NOMO-1 treated with dmso at 0.1 percent for 144 hours (cell line): Measurements from ENCODE around the gene IL17D.
"Not testable (repeated sequence)": the region's sequence is repeated elsewhere in the genome, so short reads cannot be mapped to it uniquely, and the experiment has no call there.

Experiments
- DNase-seq: peaks from one replicate; lab custom pipeline; 2025; ENCODE audit not compliant: unreplicated experiment; lab: John Stamatoyannopoulos, UW

The IL17D gene

GRCh38 chr13:20702915-20703779 is at the start of gene IL17D:
Gene IL17D, plus strand, starts transcription at chr13:20703699. Its CDS starts 303 bp downstream, at chr13:20704002.
- DNase-seq = peak; percentile 29

GRCh38 chr13:20654156-20654555 is 49.3 kb upstream of the IL17D start:
- no peak for DNase-seq

DNA sequence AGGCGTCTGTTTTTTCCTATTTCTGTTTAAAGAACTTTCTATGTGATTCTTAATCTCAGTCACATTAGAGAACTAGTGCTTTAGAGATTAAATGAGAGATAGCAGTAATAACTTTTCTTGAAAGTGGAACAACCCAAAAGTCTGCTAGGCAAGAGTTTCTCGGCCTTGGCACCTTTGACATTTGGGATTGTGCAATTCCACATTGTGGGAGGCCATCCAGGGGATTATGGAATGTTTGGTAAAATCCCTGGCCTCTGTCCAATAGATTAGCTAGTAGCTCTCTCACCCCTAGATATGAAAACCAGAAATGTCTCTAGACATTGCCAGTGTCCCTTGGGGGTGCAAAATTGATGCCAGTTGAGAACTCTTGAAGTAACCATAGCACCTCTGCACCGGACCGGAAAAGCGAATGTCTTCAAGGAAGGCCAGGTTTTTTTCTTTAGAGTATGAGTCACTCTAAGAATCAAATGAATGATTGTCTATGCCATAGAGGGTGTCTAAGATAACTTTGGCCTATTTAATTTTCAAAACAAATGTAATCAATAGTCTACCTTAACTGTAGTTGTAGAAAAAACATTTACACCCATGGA is 45.0 kb upstream of the IL17D start:
- DNase-seq = no peak

DNA sequence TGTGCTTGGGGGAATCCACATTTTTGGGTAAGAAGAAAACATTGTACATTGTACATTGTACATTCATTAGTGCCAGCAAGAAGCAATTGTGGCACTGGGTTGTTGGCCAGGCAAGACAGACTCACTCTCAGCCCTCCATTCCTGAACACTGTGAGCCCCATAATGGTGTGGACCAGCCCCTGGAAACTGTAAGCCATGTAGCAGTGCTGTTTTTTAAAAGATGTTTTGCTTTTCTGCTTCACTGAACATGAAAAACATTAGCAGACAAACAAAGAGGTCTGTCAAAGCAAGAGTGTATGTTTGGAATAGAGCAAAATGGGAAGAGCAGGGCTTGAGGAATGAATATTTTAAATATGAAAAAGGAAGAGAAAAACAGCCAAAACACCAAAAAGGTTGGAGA is 39.1 kb upstream of the IL17D start:
- DNase-seq = no peak

DNA sequence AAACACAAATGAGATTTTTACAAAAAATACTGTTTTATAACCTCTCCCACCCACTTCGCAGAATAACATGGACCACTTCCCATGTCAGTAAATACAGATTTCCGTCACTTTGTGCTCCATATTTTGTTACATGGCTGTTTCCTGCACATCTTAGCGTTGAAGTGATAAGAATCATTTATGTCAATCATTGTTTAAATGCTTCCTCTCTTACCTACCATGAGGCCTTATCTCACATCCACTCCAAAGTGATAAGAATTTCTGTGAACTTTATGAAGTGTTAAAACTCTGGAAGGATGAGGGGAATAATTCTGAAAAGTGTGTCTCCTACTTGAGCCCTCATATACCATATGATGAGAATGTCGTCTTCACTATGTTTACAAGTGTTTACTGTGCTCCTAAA is 36.6 kb upstream of the IL17D start:
- DNase-seq = no peak

GRCh38 chr13:20667857-20668437 is 35.6 kb upstream of the IL17D start:
- DNase-seq = no peak

- DNase-seq = no peak
Measured at GRCh38 chr13:20669162-20669561, 34.3 kb upstream of the IL17D start.

GRCh38 chr13:20671789-20672188 is 31.7 kb upstream of the IL17D start:
- no peak for DNase-seq

- DNase-seq = no peak
Measured at GRCh38 chr13:20672772-20673171, 30.7 kb upstream of the IL17D start.

GRCh38 chr13:20673715-20674114 is 29.8 kb upstream of the IL17D start:
- DNase-seq = no peak

GRCh38 chr13:20676213-20676612 is 27.3 kb upstream of the IL17D start:
- no peak for DNase-seq

GRCh38 chr13:20678606-20679005 is 24.9 kb upstream of the IL17D start:
- DNase-seq = not testable (repeated sequence)

GRCh38 chr13:20679879-20680278 is 23.6 kb upstream of the IL17D start:
- no peak for DNase-seq

- DNase-seq = no peak
Measured at GRCh38 chr13:20680416-20681080, 23.0 kb upstream of the IL17D start.

DNA sequence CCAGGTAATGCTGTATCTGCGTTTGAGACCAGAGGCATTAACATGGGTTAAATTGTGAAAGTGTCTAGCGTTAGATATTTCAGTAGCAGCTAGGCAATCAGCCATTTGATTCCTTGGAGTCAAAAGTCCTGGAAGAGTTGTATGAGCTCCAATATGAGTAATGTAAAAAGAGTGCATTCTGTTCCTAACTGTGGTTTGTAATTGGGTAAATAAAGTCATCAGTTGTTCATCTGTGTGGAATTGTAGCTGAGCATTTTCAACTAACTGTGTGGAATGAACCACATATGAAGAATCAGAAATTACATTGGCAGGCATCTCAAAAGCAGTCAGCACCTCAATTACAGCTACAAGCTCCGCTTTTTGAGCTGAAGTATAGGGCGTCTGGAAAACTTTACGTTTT is 22.0 kb upstream of the IL17D start:
- DNase-seq = not testable (repeated sequence)

DNA sequence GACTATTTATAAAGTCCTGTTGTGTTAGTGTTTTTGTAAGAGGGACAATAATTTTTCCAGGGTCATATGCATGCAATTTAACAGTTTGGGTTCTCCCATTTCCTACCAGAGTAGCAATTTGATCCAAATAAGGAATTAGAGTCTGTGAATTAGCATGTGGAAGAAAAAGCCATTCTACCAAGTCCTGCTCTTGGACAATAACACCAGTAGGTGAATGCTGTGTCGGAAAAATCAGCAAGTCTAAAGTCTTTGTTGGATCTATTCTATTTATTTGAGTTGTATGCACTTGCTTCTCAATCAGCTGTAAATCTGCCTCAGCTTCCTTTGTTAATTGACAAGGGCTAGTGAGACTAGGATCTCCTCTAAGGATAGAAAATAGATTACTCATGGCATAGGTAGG is 21.4 kb upstream of the IL17D start:
- no peak for DNase-seq

DNA sequence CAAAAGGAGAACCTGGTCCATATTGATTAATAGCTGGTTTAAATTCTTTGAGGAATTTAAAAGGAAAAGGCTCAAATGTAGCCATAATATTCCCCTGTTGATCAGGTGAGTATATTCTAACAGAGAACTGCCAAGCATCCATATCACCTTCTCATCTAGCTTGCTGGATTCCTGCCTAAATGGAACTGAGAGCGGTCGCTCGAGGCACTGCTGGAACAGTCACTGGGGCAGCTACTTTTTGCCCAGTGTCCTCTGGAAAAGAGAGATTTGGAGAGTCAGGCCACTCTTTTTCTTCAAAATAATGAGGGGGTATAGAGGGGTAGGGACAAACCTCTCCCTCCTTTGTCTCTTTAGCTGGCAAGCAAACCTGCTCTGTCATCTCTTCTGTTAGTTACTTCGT is 19.5 kb upstream of the IL17D start:
- no peak for DNase-seq

DNA sequence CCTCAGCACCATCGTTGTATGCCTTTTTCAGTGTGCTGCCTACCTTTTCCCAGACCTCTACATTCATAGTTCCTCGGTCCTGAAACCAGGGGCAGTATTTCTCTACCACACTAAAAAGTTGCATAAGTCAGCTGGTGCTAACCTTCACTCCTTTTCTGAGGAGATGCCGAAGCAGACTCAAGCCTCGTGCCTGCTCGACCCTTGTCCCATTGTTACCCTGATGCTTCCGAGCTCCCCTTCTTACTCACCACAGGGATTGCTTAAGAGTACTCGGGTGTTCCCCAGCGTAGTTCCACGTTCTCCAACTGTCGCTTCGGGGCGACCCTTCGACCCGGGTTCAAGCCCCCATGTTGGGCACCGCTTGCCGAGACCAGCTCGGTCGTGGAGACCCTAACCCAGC is 19.0 kb upstream of the IL17D start:
- DNase-seq = no peak

DNA sequence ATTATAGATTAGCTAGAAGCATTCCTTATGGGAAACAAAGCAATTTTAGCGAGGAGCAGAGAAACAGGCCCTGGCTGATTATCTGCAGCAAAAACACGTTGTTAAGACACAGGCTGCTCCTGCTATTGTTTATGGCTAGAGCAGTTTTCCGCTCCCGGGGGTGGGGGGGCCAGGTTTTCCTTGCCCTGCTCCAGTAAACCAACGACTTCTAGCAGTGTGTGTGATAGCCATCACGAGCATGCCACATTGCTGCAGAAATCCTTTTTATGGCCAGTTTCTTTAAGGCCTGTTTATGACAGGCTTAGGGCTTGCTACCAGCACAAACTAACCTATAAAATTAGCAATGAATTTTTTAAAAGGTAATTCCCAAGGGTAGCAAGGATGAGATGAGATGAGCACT is 18.4 kb upstream of the IL17D start:
- no peak for DNase-seq

GRCh38 chr13:20686167-20686566 is 17.3 kb upstream of the IL17D start:
- DNase-seq = no peak

- no peak for DNase-seq
Measured at GRCh38 chr13:20686863-20687579, 16.5 kb upstream of the IL17D start.
